Thyroid gland (tissue), 4 donors: ENCODE results near the gene SLC24A3.

Experiments
- CTCF ChIP-seq, 6 experiments: fragments of 200-600 bp in 3 of 6; fragments of 450-650 bp in 3 of 6; sonication (generic) in 3 of 6; IDR thresholded peaks; one replicate each; pipeline ENCODE4 v1.5.1; 2016 to 2019; ENCODE audit warnings: antibody characterized with exemption in 6 of 6, mild to moderate bottlenecking in 2 of 6, inconsistent platforms in 1 of 6, moderate library complexity in 1 of 6
- POLR2A ChIP-seq, 2 donors: fragments of 450-650 bp; IDR thresholded peaks; one replicate each; pipeline ENCODE4 v1.6.1; 2017; ENCODE audit warnings: antibody characterized with exemption in 2 of 2, mild to moderate bottlenecking in 2 of 2, moderate library complexity in 1 of 2

DNA sequence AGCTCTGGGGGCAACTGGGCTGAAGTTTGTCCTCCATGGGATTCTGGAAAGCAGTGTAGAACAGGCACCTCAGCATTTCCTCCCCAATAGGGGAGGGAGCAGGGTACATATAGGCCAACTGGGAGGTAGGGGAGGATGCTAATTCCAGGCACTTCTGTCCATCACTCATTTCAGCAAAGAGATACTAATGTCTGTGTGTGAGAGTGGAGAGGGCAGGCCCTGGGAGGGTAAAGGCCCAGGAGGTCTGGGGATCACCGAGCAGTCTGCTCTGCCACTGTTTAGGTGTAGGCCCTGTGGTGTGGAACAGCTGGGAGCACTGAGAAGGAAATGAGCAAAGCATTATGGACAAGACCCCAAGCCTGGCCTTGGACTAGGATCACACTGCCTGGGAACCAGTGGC, 158.7 kb downstream of the SLC24A3 start:
- TF ChIP-seq CTCF (IDR thresholded peaks at IDR 0.05) (no peak), POLR2A (IDR thresholded peaks at IDR 0.05) (no peak)
